Fibroblast of gingiva (primary cell): ENCODE results near the gene HIRA.
"Not testable (repeated sequence)": the region's sequence is repeated elsewhere in the genome, so short reads cannot be mapped to it uniquely, and the experiment has no call there.

ENCODE experiments used
- DNase-seq: peaks from one replicate; pipeline ENCODE4 v3.0.0-alpha.2; 2011; ENCODE audit warnings: low read depth

Gene HIRA

GRCh38 chr22:19463491-19464469 is 32.2 kb upstream of the HIRA start:
- DNase-seq, result peak; percentile 55

GRCh38 chr22:19463008-19463407 is 31.5 kb upstream of the HIRA start:
- no peak for DNase-seq

GRCh38 chr22:19461506-19461905 is 30.0 kb upstream of the HIRA start:
- no peak for DNase-seq

- no peak for DNase-seq
These were observed 28.5 kb upstream of the HIRA start for GRCh38 chr22:19460036-19460435.

- no peak for DNase-seq
These were observed 26.4 kb upstream of the HIRA start for GRCh38 chr22:19457828-19458428.

- no peak for DNase-seq
These were observed 25.0 kb upstream of the HIRA start for GRCh38 chr22:19456541-19456940.

- DNase-seq, result no peak
These were observed 24.2 kb upstream of the HIRA start for GRCh38 chr22:19455585-19456370.

GRCh38 chr22:19455033-19455432 is 23.5 kb upstream of the HIRA start:
- no peak for DNase-seq

- DNase-seq, result no peak
These were observed 22.6 kb upstream of the HIRA start for GRCh38 chr22:19454156-19454555.

GRCh38 chr22:19453718-19454117 is 22.2 kb upstream of the HIRA start:
- DNase-seq, result no peak

GRCh38 chr22:19451570-19451969 is 20.0 kb upstream of the HIRA start:
- no peak for DNase-seq

- no peak for DNase-seq
These were observed 19.0 kb upstream of the HIRA start for GRCh38 chr22:19450363-19451175.

GRCh38 chr22:19449422-19449767 is 17.9 kb upstream of the HIRA start:
- no peak for DNase-seq

GRCh38 chr22:19448739-19449421 is 17.3 kb upstream of the HIRA start:
- no peak for DNase-seq

GRCh38 chr22:19448076-19448607 is 16.6 kb upstream of the HIRA start:
- peak; percentile 80 for DNase-seq

GRCh38 chr22:19447330-19448075 is 16.0 kb upstream of the HIRA start, which contains the start of gene C22orf39:
TSS of gene C22orf39 (minus strand) at chr22:19447711. CDS start at chr22:19447688, 23 bp downstream.
- DNase-seq, result peak; percentile 88

- DNase-seq, result no peak
These were observed 15.2 kb upstream of the HIRA start for GRCh38 chr22:19446603-19447329.

- DNase-seq, result not testable (repeated sequence)
These were observed 13.9 kb upstream of the HIRA start for GRCh38 chr22:19445279-19445982.
